ENCODE results near the gene GEMIN8.

GEMIN8 gene

DNA sequence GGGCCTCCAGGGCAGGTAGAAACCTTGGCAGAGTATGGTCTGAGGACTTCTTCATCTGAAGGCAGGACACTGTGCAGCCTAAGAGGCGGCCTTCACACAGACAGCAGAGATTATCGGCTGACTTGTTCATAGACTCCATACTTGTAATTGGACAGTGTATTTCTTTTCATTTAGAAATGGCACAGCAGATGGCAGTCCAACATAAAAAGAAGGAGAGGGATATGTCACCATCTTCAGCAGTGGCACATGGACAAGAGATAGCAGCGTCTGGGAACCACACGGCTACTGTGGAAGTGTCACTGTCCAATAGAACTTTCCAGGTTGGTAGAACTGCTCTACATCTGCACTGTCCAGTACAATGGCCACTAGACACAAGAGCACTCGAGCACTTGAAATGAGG is 21.7 kb upstream of the GEMIN8 start:
- Histone ChIP-seq H3K4me1 (no peaks in the 10 kb centered on the region), H3K4me2 (no peak overlapping the region), H4K20me1 (peaks cover 0 to 3% (median 0%) of the 10 kb centered on the region in 11 experiments; a peak in 2 of 22 replicates), H3K27ac (no peak overlapping the region), H3K9me3 (replicated peaks in 1 of 11) (peaks cover 5 to 17% (median 7%) of the 10 kb centered on the region in 11 experiments; a peak in 21 of 22 replicates), H3K4me3 (no peak overlapping the region), H3K36me3 (no peaks in the 10 kb centered on the region), H3K27me3 (peaks cover 94 to 100% (median 98%) of the 10 kb centered on the region in 11 experiments), H3K9ac (no peak overlapping the region)
- TF ChIP-seq Cebpa-rat (IDR thresholded peaks at IDR 0.05): no peak

DNA sequence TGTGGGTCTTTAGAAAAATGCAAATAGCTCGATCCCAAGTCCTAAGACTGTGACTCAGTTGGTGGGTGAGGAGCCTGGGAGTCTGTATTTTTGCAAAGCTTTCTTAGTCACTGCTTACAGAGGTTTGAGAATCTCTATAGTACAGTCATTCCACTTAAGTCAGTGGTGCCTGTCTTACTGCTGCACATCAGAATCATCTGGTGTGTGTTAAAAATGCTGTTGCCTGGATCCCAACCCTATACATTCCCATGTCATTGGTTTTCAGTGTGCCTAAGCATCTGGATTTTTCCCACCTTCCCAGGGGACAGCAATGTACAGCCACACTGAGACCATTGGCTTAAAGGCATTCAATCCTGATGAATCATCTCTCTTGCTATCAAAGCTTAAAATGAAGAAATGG is 21.0 kb upstream of the GEMIN8 start:
- TF ChIP-seq Cebpa-rat (IDR thresholded peaks at IDR 0.05): no peak
- Histone ChIP-seq H3K9ac (no peak overlapping the region), H3K4me3 (no peak overlapping the region), H3K36me3 (no peaks in the 10 kb centered on the region), H3K27me3 (peaks cover 95 to 100% (median 98%) of the 10 kb centered on the region in 11 experiments), H3K9me3 (replicated peaks in 1 of 11) (peaks cover 5 to 17% (median 7%) of the 10 kb centered on the region in 11 experiments; a peak in 21 of 22 replicates), H3K4me2 (no peak overlapping the region), H3K27ac (no peak overlapping the region), H4K20me1 (peaks cover 0 to 5% (median 0%) of the 10 kb centered on the region in 11 experiments; a peak in 2 of 22 replicates), H3K4me1 (no peaks in the 10 kb centered on the region)

DNA sequence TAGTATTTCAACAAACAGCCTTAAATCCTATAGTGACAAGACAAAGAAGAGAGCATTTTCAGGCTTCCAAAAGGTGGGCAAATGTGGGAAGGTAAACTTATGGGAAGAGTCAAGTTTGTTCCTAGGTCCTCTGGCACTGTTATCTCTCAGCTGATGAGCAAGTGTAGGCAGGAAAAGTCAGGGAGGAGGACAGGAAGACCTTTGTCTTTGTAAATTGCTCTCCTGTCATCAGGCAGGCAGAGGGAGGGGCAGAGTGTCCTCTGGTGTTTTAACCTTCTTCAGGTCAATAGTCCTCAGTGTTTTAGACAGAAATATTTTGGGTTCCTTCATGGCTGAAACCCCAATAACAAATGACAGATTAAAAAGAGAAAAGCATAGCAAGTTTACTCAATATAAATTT is 13.5 kb upstream of the GEMIN8 start:
- no peak for TF ChIP-seq Cebpa-rat (IDR thresholded peaks at IDR 0.05)
- peaks cover 0 to 11% (median 0%) of the 10 kb centered on the region in 11 experiments; a peak in 4 of 22 replicates for H4K20me1 ChIP-seq
- H3K9me3 ChIP-seq (replicated peaks in 1 of 11): peaks cover 0 to 9% (median 0%) of the 10 kb centered on the region in 11 experiments; a peak in 5 of 22 replicates
- no peaks in the 10 kb centered on the region for H3K36me3 ChIP-seq
- H3K4me2 ChIP-seq: no peak overlapping the region
- no peak overlapping the region for H3K4me3 ChIP-seq
- H3K9ac ChIP-seq: no peak overlapping the region
- H3K27ac ChIP-seq: no peak overlapping the region
- H3K27me3 ChIP-seq: peaks cover 86 to 92% (median 90%) of the 10 kb centered on the region in 11 experiments
- peaks cover 0 to 8% (median 6%) of the 10 kb centered on the region in 10 experiments; a peak in 14 of 20 replicates for H3K4me1 ChIP-seq

- Histone ChIP-seq H4K20me1 (peaks cover 0 to 6% (median 0%) of the 10 kb centered on the region in 11 experiments; a peak in 4 of 22 replicates), H3K4me1 (peaks cover 0 to 10% (median 7%) of the 10 kb centered on the region in 10 experiments; a peak in 14 of 20 replicates), H3K9ac (no peak overlapping the region), H3K4me2 (no peak overlapping the region), H3K36me3 (no peaks in the 10 kb centered on the region), H3K9me3 (replicated peaks in 1 of 11) (peaks cover 0 to 19% (median 6%) of the 10 kb centered on the region in 11 experiments; a peak in 7 of 22 replicates), H3K4me3 (no peak overlapping the region), H3K27ac (no peak overlapping the region), H3K27me3 (peaks cover 70 to 90% (median 87%) of the 10 kb centered on the region in 11 experiments)
- TF ChIP-seq Cebpa-rat (IDR thresholded peaks at IDR 0.05): no peak
Observed at GRCh38 chrX:14039344-14039743, 9.7 kb upstream of the GEMIN8 start.

DNA sequence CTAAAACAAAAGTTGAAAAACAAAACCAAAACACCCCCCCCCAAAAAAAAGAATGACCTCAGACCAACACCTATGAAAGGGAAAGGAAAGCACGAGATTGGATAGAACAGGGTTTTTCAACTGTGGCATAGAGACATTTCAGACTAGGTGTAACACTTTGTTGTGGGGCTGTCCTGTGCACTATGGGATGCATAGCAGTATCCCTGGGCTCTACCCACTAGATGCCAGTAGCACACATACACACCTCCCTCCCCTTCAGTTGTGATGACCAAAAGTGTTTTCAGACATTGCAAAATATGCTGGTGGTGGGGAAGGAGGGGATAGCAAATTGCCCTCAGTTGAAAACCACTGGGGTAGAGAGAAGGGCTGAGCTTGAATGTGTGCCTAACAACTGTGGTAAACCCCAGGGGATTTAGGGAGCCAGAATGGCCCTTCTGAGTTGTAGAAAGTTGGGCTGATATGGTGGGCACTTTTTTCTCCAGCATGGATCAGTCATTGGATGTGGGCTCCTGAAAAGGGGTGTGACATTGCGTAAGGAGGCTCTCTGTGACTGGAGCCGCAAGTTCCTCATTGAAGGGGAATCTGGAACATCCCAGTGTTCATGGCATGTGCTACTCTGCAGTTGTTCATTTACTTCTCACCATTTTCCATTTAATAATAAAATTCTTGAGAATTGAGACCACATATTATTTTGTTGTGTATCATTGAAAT is 8.8 kb upstream of the GEMIN8 start:
- peaks cover 0 to 19% (median 6%) of the 10 kb centered on the region in 11 experiments; a peak in 7 of 22 replicates for H3K9me3 ChIP-seq (replicated peaks in 1 of 11)
- peak in 8 of 11 experiments; percentile 32 to 77 (median 48); a peak in 10 of 22 replicates for TF ChIP-seq Cebpa-rat (IDR thresholded peaks at IDR 0.05)
- peaks cover 0 to 6% (median 0%) of the 10 kb centered on the region in 11 experiments; a peak in 4 of 22 replicates for H4K20me1 ChIP-seq
- H3K4me2 ChIP-seq: peak overlapping the region in 8 of 11 experiments; percentile 7 to 53 (median 32); a peak in 11 of 22 replicates
- no peak overlapping the region for H3K4me3 ChIP-seq
- H3K4me1 ChIP-seq: peaks cover 0 to 10% (median 7%) of the 10 kb centered on the region in 10 experiments; a peak in 14 of 20 replicates
- no peaks in the 10 kb centered on the region for H3K36me3 ChIP-seq
- H3K27me3 ChIP-seq: peaks cover 70 to 90% (median 88%) of the 10 kb centered on the region in 11 experiments
- no peak overlapping the region for H3K9ac ChIP-seq
- peak overlapping the region in 4 of 11 experiments; percentile 2 to 26 (median 13); a peak in 3 of 22 replicates for H3K27ac ChIP-seq

GRCh38 chrX:14032406-14032805 is 2.7 kb upstream of the GEMIN8 start:
- no peak for TF ChIP-seq Cebpa-rat (IDR thresholded peaks at IDR 0.05)
- Histone ChIP-seq H3K4me1 (peaks cover 11 to 26% (median 21%) of the 10 kb centered on the region in 10 experiments; a peak in 19 of 20 replicates), H3K9me3 (replicated peaks in 1 of 11) (peaks cover 0 to 21% (median 6%) of the 10 kb centered on the region in 11 experiments; a peak in 10 of 22 replicates), H3K27me3 (peaks cover 80 to 97% (median 94%) of the 10 kb centered on the region in 11 experiments), H3K4me3 (no peak overlapping the region), H3K27ac (peak overlapping the region in 2 of 11 experiments; percentile 11 to 34; a peak in 2 of 22 replicates), H3K36me3 (no peaks in the 10 kb centered on the region), H3K9ac (peak overlapping the region in 1 of 11 experiments; percentile 47; a peak in 1 of 22 replicates), H3K4me2 (peak overlapping the region in 3 of 11 experiments; percentile 4 to 19 (median 5); a peak in 2 of 22 replicates), H4K20me1 (peaks cover 0 to 6% (median 0%) of the 10 kb centered on the region in 11 experiments; a peak in 5 of 22 replicates)

GRCh38 chrX:14030174-14030530 is 460 bp upstream of the GEMIN8 start:
- H3K27ac ChIP-seq: peak overlapping the region; percentile 60 to 90 (median 82)
- no peak for TF ChIP-seq Cebpa-rat (IDR thresholded peaks at IDR 0.05)
- H3K36me3 ChIP-seq: no peaks in the 10 kb centered on the region
- peak overlapping the region; percentile 58 to 74 (median 66) for H3K4me3 ChIP-seq
- H3K9me3 ChIP-seq (replicated peaks in 1 of 11): peaks cover 0 to 9% (median 0%) of the 10 kb centered on the region in 11 experiments; a peak in 7 of 22 replicates
- H3K4me2 ChIP-seq: peak overlapping the region; percentile 36 to 78 (median 63)
- peaks cover 22 to 33% (median 30%) of the 10 kb centered on the region in 10 experiments for H3K4me1 ChIP-seq
- peaks cover 0 to 9% (median 0%) of the 10 kb centered on the region in 11 experiments; a peak in 7 of 22 replicates for H4K20me1 ChIP-seq
- peaks cover 92 to 100% (median 97%) of the 10 kb centered on the region in 11 experiments for H3K27me3 ChIP-seq
- peak overlapping the region; percentile 64 to 85 (median 81) for H3K9ac ChIP-seq

GRCh38 chrX:14029039-14029424 is 660 bp downstream of the GEMIN8 start:
- peaks cover 0 to 9% (median 0%) of the 10 kb centered on the region in 11 experiments; a peak in 7 of 22 replicates for H4K20me1 ChIP-seq
- peaks cover 22 to 33% (median 30%) of the 10 kb centered on the region in 10 experiments for H3K4me1 ChIP-seq
- peak overlapping the region; percentile 58 to 74 (median 66) for H3K4me3 ChIP-seq
- no peak for TF ChIP-seq Cebpa-rat (IDR thresholded peaks at IDR 0.05)
- H3K36me3 ChIP-seq: no peaks in the 10 kb centered on the region
- H3K27me3 ChIP-seq: peaks cover 94 to 100% (median 97%) of the 10 kb centered on the region in 11 experiments
- H3K9me3 ChIP-seq (replicated peaks in 1 of 11): peaks cover 0 to 8% (median 0%) of the 10 kb centered on the region in 11 experiments; a peak in 6 of 22 replicates
- peak overlapping the region; percentile 64 to 85 (median 81) for H3K9ac ChIP-seq
- H3K27ac ChIP-seq: peak overlapping the region; percentile 60 to 90 (median 82); a peak in 21 of 22 replicates
- peak overlapping the region; percentile 62 to 83 (median 70) for H3K4me2 ChIP-seq

Measured in BLaER1 treated with 17β-estradiol and CSF1 and Interleukin-3, amounts not matched to agents 10 nM and 100 nM (cell line).